Endodermal cell (in vitro differentiated cells): ENCODE measurements around the gene FAM186B. TPM values are rescaled to one million over a fixed set of nuclear protein-coding genes. Genes with fewer than 3 reads are reported as not detected.

Experiments used
- DNase-seq: peaks from one replicate; pipeline ENCODE4 v3.0.0-alpha.2; 2017
- H3K27ac ChIP-seq: 2 replicates; pipeline ENCODE4 v1.5.1; 2013; ENCODE audit warnings: mild to moderate bottlenecking, low read depth, low read length, moderate library complexity
- H3K27me3 ChIP-seq: 2 replicates; pipeline ENCODE4 v1.6.1; 2013; ENCODE audit warnings: mild to moderate bottlenecking, low read length, moderate library complexity; ENCODE audit not compliant: insufficient read depth, control insufficient read depth, poor library complexity, severe bottlenecking
- H3K36me3 ChIP-seq: 2 replicates; pipeline ENCODE4 v1.7.0; 2013; ENCODE audit warnings: mild to moderate bottlenecking, low read length, moderate library complexity; ENCODE audit not compliant: control insufficient read depth, insufficient read depth
- H3K4me1 ChIP-seq: one replicate; pipeline ENCODE4 v1.7.0; 2013; ENCODE audit warnings: low read length; ENCODE audit not compliant: control insufficient read depth, insufficient read depth
- H3K4me3 ChIP-seq: 2 replicates; pipeline ENCODE4 v1.5.1; 2013; ENCODE audit warnings: mild to moderate bottlenecking, low read length, moderate library complexity
- H3K9ac ChIP-seq: 2 replicates; pipeline ENCODE4 v1.6.1; 2013; ENCODE audit warnings: mild to moderate bottlenecking, low read length, moderate library complexity; ENCODE audit not compliant: poor library complexity, severe bottlenecking; ENCODE audit errors: extremely low read depth
- H3K9me3 ChIP-seq: 2 replicates; pipeline ENCODE4 v1.6.1; 2013; ENCODE audit warnings: mild to moderate bottlenecking, low read length, moderate library complexity; ENCODE audit not compliant: control insufficient read depth
- H3K27ac Mint-ChIP-seq: 2 replicates; pipeline ENCODE4 v1.8.0; 2020; ENCODE audit warnings: mixed read lengths
- H3K27me3 Mint-ChIP-seq: 2 replicates; pipeline ENCODE4 v1.8.0; 2021; ENCODE audit warnings: mild to moderate bottlenecking, mixed read lengths; ENCODE audit not compliant: insufficient read depth
- H3K36me3 Mint-ChIP-seq: 2 replicates; pipeline ENCODE4 v1.8.0; 2020; ENCODE audit warnings: low read depth, mixed read lengths
- H3K4me1 Mint-ChIP-seq: 2 replicates; pipeline ENCODE4 v1.8.0; 2020; ENCODE audit warnings: mixed read lengths
- H3K4me3 Mint-ChIP-seq: 2 replicates; pipeline ENCODE4 v1.8.0; 2020; ENCODE audit warnings: mild to moderate bottlenecking, moderate library complexity, mixed read lengths
- H3K9me3 Mint-ChIP-seq: 2 replicates; pipeline ENCODE4 v1.8.0; 2020; ENCODE audit warnings: mild to moderate bottlenecking, mixed read lengths
- WGBS, 2 experiments: methylation state at CpG; one replicate each; pipeline versions ENCODE4 v1.1.5 to v1.1.7; 2013; ENCODE audit warnings: missing lambda C conversion rate in 2 of 2, mixed read lengths in 1 of 2; ENCODE audit not compliant: insufficient coverage in 1 of 2, insufficient read length in 1 of 2; 5-methylcytosine and 5-hydroxymethylcytosine counted together
- total RNA-seq, 2 donors: library from RNA; stranded (reverse); fragmentation: NEBNext Ultra II Directional in 1 of 2; extraction: Animal tissue kit (Norgen Biotek cat#: 25700) in 1 of 2; gene quantifications; 2 replicates in 1 of 2; 3 replicates in 1 of 2; pipeline ENCODE4 v1.2.1, GENCODE V29; 2021
- TF ChIP-seq, protein P1 (sequence below): fragments of 200-600 bp; sonication (generic); conservative IDR thresholded peaks from 2 replicates; pipeline ENCODE4 v1.5.0; 2021; ENCODE audit warnings: antibody characterized with exemption, mild to moderate bottlenecking

FAM186B gene
- total RNA-seq, 2 donors from 2014 or later, result 0.22 to 0.26 TPM

DNA sequence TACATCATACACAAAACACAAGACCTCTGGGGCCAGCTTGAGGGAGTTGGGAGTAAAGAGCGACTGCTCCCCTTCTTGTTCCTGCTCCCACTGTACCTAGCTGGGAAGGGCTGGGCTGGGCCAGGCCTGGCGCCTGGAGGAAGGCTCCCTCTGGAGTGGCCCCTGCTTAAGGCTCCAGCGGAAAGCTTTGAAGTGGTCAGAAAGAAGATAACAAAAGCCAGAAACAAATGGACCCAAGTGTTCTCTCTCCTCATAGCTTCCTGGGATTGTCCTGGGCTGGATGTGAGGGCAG lies 43.2 kb upstream of the FAM186B start:
- H3K4me1 ChIP-seq, result no peaks in the 10 kb centered on the region
- peaks cover 82% of the 10 kb centered on the region for H3K36me3 ChIP-seq
- H3K4me3 ChIP-seq, result no peak overlapping the region
- H3K4me3 Mint-ChIP-seq, result no peak overlapping the region
- peaks cover 2% of the 10 kb centered on the region for H3K4me1 Mint-ChIP-seq
- H3K27ac ChIP-seq, result no peak overlapping the region
- H3K27me3 ChIP-seq, result no peaks in the 10 kb centered on the region
- no peaks in the 10 kb centered on the region for H3K9me3 Mint-ChIP-seq
- no peak for DNase-seq
- H3K9me3 ChIP-seq, result no peaks in the 10 kb centered on the region
- peaks cover 63% of the 10 kb centered on the region for H3K36me3 Mint-ChIP-seq
- H3K27me3 Mint-ChIP-seq, result no peaks in the 10 kb centered on the region
- H3K27ac Mint-ChIP-seq, result peak overlapping the region; percentile 44
- H3K9ac ChIP-seq, result no peak overlapping the region
- 71 to 96% methylated on average over 1 to 3 of the region's 3 CpGs for WGBS, 2 experiments
- TF ChIP-seq, protein P1, sequence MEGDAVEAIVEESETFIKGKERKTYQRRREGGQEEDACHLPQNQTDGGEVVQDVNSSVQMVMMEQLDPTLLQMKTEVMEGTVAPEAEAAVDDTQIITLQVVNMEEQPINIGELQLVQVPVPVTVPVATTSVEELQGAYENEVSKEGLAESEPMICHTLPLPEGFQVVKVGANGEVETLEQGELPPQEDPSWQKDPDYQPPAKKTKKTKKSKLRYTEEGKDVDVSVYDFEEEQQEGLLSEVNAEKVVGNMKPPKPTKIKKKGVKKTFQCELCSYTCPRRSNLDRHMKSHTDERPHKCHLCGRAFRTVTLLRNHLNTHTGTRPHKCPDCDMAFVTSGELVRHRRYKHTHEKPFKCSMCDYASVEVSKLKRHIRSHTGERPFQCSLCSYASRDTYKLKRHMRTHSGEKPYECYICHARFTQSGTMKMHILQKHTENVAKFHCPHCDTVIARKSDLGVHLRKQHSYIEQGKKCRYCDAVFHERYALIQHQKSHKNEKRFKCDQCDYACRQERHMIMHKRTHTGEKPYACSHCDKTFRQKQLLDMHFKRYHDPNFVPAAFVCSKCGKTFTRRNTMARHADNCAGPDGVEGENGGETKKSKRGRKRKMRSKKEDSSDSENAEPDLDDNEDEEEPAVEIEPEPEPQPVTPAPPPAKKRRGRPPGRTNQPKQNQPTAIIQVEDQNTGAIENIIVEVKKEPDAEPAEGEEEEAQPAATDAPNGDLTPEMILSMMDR, result no peak

DNA sequence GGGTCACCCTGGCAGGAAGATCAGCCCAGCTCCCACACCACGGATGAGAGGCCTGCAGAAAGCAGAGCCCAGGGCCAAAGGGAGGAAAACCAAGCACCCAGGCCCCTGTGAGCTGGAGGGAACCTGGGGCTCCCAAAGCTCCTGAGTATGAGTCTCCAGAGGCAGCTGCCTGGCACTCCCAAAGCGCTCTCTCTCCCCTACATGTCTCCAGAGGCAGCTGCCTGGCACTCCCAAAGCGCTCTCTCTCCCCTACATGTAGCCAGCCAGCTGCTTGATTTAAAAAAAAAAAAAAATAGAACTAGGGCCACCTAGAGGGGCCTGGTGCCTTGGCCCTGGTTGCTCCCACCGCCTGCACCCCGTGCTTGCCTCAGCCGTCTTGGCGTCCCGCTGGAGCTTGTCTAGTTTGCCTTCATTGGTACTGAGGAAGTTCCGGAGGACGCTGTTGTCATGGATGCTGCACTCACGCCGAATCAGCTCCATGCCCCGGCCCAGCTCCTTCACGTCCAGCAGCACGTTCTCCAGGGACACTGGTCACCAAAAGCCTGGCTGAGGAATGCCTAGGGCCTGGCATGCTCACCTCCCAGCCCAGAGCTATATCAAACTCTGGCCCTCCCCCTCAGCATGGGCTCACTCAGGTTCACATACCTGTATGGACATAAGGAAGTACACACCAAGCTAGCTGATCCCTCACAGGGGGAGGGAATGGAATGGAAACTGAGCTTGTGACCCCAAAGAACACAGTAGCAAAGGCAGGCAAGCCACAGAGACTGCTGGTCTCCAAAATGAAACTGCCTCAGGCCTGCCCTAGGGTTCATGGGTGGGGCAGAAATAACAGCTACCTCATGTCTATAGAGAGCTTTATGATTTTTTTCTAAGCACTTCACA lies 42.6 kb upstream of the FAM186B start:
- Mint-ChIP-seq H3K4me1 (peaks cover 2% of the 10 kb centered on the region), H3K36me3 (peaks cover 65% of the 10 kb centered on the region), H3K27ac (no peak overlapping the region), H3K4me3 (no peak overlapping the region), H3K27me3 (no peaks in the 10 kb centered on the region), H3K9me3 (no peaks in the 10 kb centered on the region)
- 93 to 94% methylated on average over 12 to 15 of the region's 15 CpGs for WGBS, 2 experiments
- Histone ChIP-seq H3K9me3 (no peaks in the 10 kb centered on the region), H3K27ac (no peak overlapping the region), H3K4me1 (no peaks in the 10 kb centered on the region), H3K27me3 (no peaks in the 10 kb centered on the region), H3K36me3 (peaks cover 82% of the 10 kb centered on the region), H3K9ac (no peak overlapping the region), H3K4me3 (no peak overlapping the region)
- TF ChIP-seq, protein P1, result no peak
- DNase-seq, result no peak

GRCh38 chr12:49646871-49647654 lies 41.6 kb upstream of the FAM186B start:
- H3K9me3 ChIP-seq, result no peaks in the 10 kb centered on the region
- no peak overlapping the region for H3K4me3 ChIP-seq
- H3K27me3 ChIP-seq, result no peaks in the 10 kb centered on the region
- no peak for DNase-seq
- Mint-ChIP-seq H3K36me3 (peaks cover 64% of the 10 kb centered on the region), H3K4me3 (no peak overlapping the region), H3K27me3 (no peaks in the 10 kb centered on the region), H3K9me3 (no peaks in the 10 kb centered on the region), H3K27ac (no peak overlapping the region), H3K4me1 (peaks cover 2% of the 10 kb centered on the region)
- H3K36me3 ChIP-seq, result peaks cover 78% of the 10 kb centered on the region
- TF ChIP-seq, protein P1, result no peak
- H3K4me1 ChIP-seq, result no peaks in the 10 kb centered on the region
- H3K27ac ChIP-seq, result no peak overlapping the region
- 91 to 93% methylated on average over 5 to 11 of the region's 12 CpGs for WGBS, 2 experiments
- H3K9ac ChIP-seq, result no peak overlapping the region
